ENCODE data around the gene PPM1J. TPM values are rescaled to one million over a fixed set of nuclear protein-coding genes. Genes with fewer than 3 reads are reported as not detected.

PPM1J gene
- total and polyA plus RNA-seq, 2 of the 8 experiments (the other 6 are each of a cell fraction or from before 2014, with no cell fraction given) = 19.4 to 31.6 TPM

- Histone ChIP-seq H4K20me1 (replicated peaks in 1 of 2; ENCODE audit: control insufficient read depth in 1 of 2, insufficient read depth in 2 of 2, low read length in 2 of 2) (peaks cover 0 to 8% of the 10 kb centered on the region in 2 experiments), H4K91ac (replicated peaks; ENCODE audit: insufficient read length, low read length) (no peak overlapping the region), H2BK12ac (ENCODE audit: low read depth, low read length) (no peak overlapping the region), H3K18ac (ENCODE audit: extremely low read depth, low read length) (no peak overlapping the region), H2BK15ac (ENCODE audit: low read length) (no peak overlapping the region), H3K56ac (replicated peaks; ENCODE audit: insufficient read length, low read depth, low read length) (no peak overlapping the region), H3K14ac (ENCODE audit: insufficient read length) (no peak overlapping the region), H3K27ac (ENCODE audit: low read depth, low read length) (no peak overlapping the region), H3K9ac (replicated peaks in 1 of 4; ENCODE audit: extremely low read depth in 1 of 4, low read depth in 3 of 4, low read length in 3 of 4) (no peak overlapping the region), H2AK5ac (ENCODE audit: low read depth, low read length) (no peak overlapping the region), H3K9me3 (ENCODE audit: insufficient read depth in 2 of 2, low read depth in 1 of 2, low read length in 1 of 2) (no peaks in the 10 kb centered on the region), H2BK120ac (replicated peaks; ENCODE audit: low read depth, low read length) (no peak overlapping the region), H2BK20ac (ENCODE audit: low read length) (no peak overlapping the region), H3K79me2 (ENCODE audit: control insufficient read depth in 1 of 2, insufficient read depth in 2 of 2, low read length in 2 of 2) (peaks cover 0 to 10% of the 10 kb centered on the region in 2 experiments; a peak in 2 of 4 replicates), H3K23me2 (ENCODE audit: low read depth, low read length) (no peaks in the 10 kb centered on the region), H2BK5ac (ENCODE audit: low read depth, low read length) (no peak overlapping the region), H3K36me3 (ENCODE audit: control insufficient read depth in 2 of 4, insufficient read depth in 4 of 4, low read length in 3 of 4) (peaks cover 0 to 15% (median 12%) of the 10 kb centered on the region in 4 experiments; a peak in 7 of 8 replicates), H3K4me2 (ENCODE audit: insufficient read depth in 1 of 2, low read depth in 2 of 2, low read length in 2 of 2) (no peak overlapping the region), H3K23ac (ENCODE audit: insufficient read length) (no peak overlapping the region), H3K79me1 (ENCODE audit: low read depth, low read length) (peaks cover 3% of the 10 kb centered on the region), H4K5ac (ENCODE audit: insufficient read length, low read depth, low read length) (no peak overlapping the region), H3K4ac (replicated peaks; ENCODE audit: insufficient read length, low read depth, low read length) (no peak overlapping the region), H4K8ac (ENCODE audit: extremely low read depth, insufficient read depth, low read length) (no peak overlapping the region), H2AFZ (ENCODE audit: low read length) (no peak overlapping the region), H3K4me1 (replicated peaks in 1 of 4; ENCODE audit: control insufficient read depth in 3 of 4, insufficient read depth in 4 of 4, low read length in 3 of 4) (peaks cover 0 to 2% (median 0%) of the 10 kb centered on the region in 4 experiments; a peak in 2 of 7 replicates), H3K27me3 (replicated peaks in 1 of 4; ENCODE audit: control insufficient read depth in 3 of 4, extremely low read depth in 1 of 4, insufficient read depth in 3 of 4, low read length in 3 of 4) (no peaks in the 10 kb centered on the region), H3K4me3 (ENCODE audit: extremely low read depth in 1 of 4, insufficient read depth in 2 of 4, low read depth in 3 of 4, low read length in 4 of 4) (no peak overlapping the region)
- ChIA-PET POLR2A (ENCODE audit: partially characterized antibody) (interaction anchor here (0.8 to 6.0 kb wide), 3 partner anchors 10 to 18 kb away, joined by 3 to 32 read pairs (median 4); no protein-coding TSS in a partner anchor), CTCF (ENCODE audit: partially characterized antibody) (interaction anchor here (0.8 kb wide), 1 partner anchor 31 kb away, joined by 3 read pairs; no protein-coding TSS in a partner anchor)
- FAIRE-seq (no peak), DNase-seq (ENCODE audit: low read depth in 1 of 2, low spot score in 2 of 2) (no peak)
- 87% methylated on average over 4 of the region's 4 CpGs; no CpG with 5 or more reads in 1 of the 2 experiments for WGBS, 2 experiments (ENCODE audit: extremely low coverage in 1 of 2, insufficient coverage in 1 of 2, insufficient read length in 1 of 2, insufficient replicate concordance in 2 of 2, low coverage in 1 of 2, low lambda C conversion rate in 2 of 2, missing lambda C conversion rate in 1 of 2)
- TF ChIP-seq RBBP5 (IDR thresholded peaks at IDR 0.05; ENCODE audit: borderline replicate concordance, low read depth, low read length) (no peak), SIX5 (IDR thresholded peaks at IDR 0.05; ENCODE audit: low read depth, low read length) (no peak), SIRT6 (IDR thresholded peaks at IDR 0.05; ENCODE audit: low read length) (no peak), ATF3 (IDR thresholded peaks at IDR 0.05; ENCODE audit: insufficient read depth, low read depth, low read length) (no peak), SP1 (IDR thresholded peaks at IDR 0.05; ENCODE audit: low read depth, low read length) (no peak), CHD1 (IDR thresholded peaks at IDR 0.05; ENCODE audit: low read depth, low read length) (no peak)
Observed at GRCh38 chr1:112686835-112687234, 28.3 kb downstream of the PPM1J start.

Measured in H1 (cell line).